ENCODE data around the gene DISC1.

- TF ChIP-seq CTCF (IDR thresholded peaks at IDR 0.05), result no peak
- no peak for TF ChIP-seq POLR2A (IDR thresholded peaks at IDR 0.05)
Observed at GRCh38 chr1:231855926-231856325, 229.3 kb downstream of the DISC1 start.

Measured in uterus (tissue), 2 donors.